Astrocyte (in vitro differentiated cells and primary cell): ENCODE measurements around the gene SMAD7. TPM values are rescaled to one million over a fixed set of nuclear protein-coding genes. Genes with fewer than 3 reads are reported as not detected.
"Not testable (repeated sequence)": the region's sequence is repeated elsewhere in the genome, so short reads cannot be mapped to it uniquely, and the experiment has no call there.

Source experiments
- DNase-seq: peaks from one replicate; pipeline ENCODE4 v3.0.0-alpha.2; 2010; ENCODE audit warnings: low read depth
- FAIRE-seq: peaks from 2 replicates; lab custom pipeline; 2011; peaks lifted over from hg19 to GRCh38; lab: Jason Lieb, UNC
- H2AFZ ChIP-seq: 2 replicates; pipeline ENCODE4 v1.6.0; 2012; ENCODE audit warnings: low read depth, low read length, inconsistent platforms
- H3K27ac ChIP-seq: 2 replicates; pipeline ENCODE4 v1.5.1; 2011; ENCODE audit warnings: low read depth, low read length, inconsistent platforms
- H3K27me3 ChIP-seq: 2 replicates; pipeline ENCODE4 v1.6.0; 2011; ENCODE audit warnings: low read length, inconsistent platforms; ENCODE audit not compliant: insufficient read depth
- H3K36me3 ChIP-seq: 2 replicates; pipeline ENCODE4 v1.5.1; 2011; ENCODE audit warnings: low read length, inconsistent platforms; ENCODE audit not compliant: insufficient read depth
- H3K4me1 ChIP-seq: 2 replicates; pipeline ENCODE4 v1.5.1; 2011; ENCODE audit warnings: low read length, inconsistent platforms; ENCODE audit not compliant: insufficient read depth
- H3K4me2 ChIP-seq: 2 replicates; pipeline ENCODE4 v1.6.0; 2012; ENCODE audit warnings: low read length, inconsistent platforms
- H3K4me3 ChIP-seq: 2 replicates; pipeline ENCODE4 v1.5.1; 2011; ENCODE audit warnings: low read depth, mild to moderate bottlenecking, low read length, inconsistent platforms; ENCODE audit not compliant: insufficient read depth
- H3K79me2 ChIP-seq: 2 replicates; pipeline ENCODE4 v1.6.0; 2012; ENCODE audit warnings: mild to moderate bottlenecking, low read length, inconsistent platforms; ENCODE audit not compliant: insufficient read depth
- H3K9ac ChIP-seq: 2 replicates; pipeline ENCODE4 v1.6.0; 2012; ENCODE audit warnings: mild to moderate bottlenecking, low read length, inconsistent platforms
- H3K9me3 ChIP-seq: 2 replicates; pipeline ENCODE4 v1.5.1; 2012; ENCODE audit warnings: low read depth, mild to moderate bottlenecking, low read length, inconsistent platforms; ENCODE audit not compliant: insufficient read depth
- H4K20me1 ChIP-seq: 2 replicates; pipeline ENCODE4 v1.6.0; 2012; ENCODE audit warnings: low read length, inconsistent platforms; ENCODE audit not compliant: insufficient read depth
- H3K27ac Mint-ChIP-seq: one replicate; pipeline ENCODE4 v1.8.0; 2021; ENCODE audit warnings: mild to moderate bottlenecking, mixed read lengths; ENCODE audit not compliant: unreplicated experiment
- H3K27me3 Mint-ChIP-seq: one replicate; pipeline ENCODE4 v1.8.0; 2021; ENCODE audit warnings: low read depth, mixed read lengths; ENCODE audit not compliant: unreplicated experiment
- H3K36me3 Mint-ChIP-seq: one replicate; pipeline ENCODE4 v1.8.0; 2021; ENCODE audit warnings: low read depth, mixed read lengths; ENCODE audit not compliant: unreplicated experiment
- H3K4me1 Mint-ChIP-seq: one replicate; pipeline ENCODE4 v1.8.0; 2021; ENCODE audit warnings: low read depth, mixed read lengths; ENCODE audit not compliant: unreplicated experiment
- H3K4me3 Mint-ChIP-seq: one replicate; pipeline ENCODE4 v1.8.0; 2021; ENCODE audit warnings: mild to moderate bottlenecking, moderate library complexity, mixed read lengths; ENCODE audit not compliant: unreplicated experiment
- H3K9me3 Mint-ChIP-seq: one replicate; pipeline ENCODE4 v1.8.0; 2021; ENCODE audit warnings: mild to moderate bottlenecking, mixed read lengths; ENCODE audit not compliant: unreplicated experiment
- CTCF ChIP-seq: IDR thresholded peaks from 2 replicates; pipeline ENCODE4 v1.5.1; 2011; ENCODE audit warnings: low read depth, mild to moderate bottlenecking, inconsistent platforms, low read length, moderate library complexity; ENCODE audit not compliant: insufficient read depth
- EZH2 ChIP-seq: IDR thresholded peaks from 2 replicates; pipeline ENCODE4 v1.6.1; 2012; ENCODE audit warnings: mild to moderate bottlenecking, low read length, inconsistent platforms; ENCODE audit not compliant: insufficient read depth
- total RNA-seq: library from RNA; stranded (reverse); gene quantifications from 2 replicates; pipeline ENCODE4 v1.2.1, GENCODE V29; 2021

Gene SMAD7
- total RNA-seq, 1 donor from 2014 or later, result 62.9 TPM

DNA sequence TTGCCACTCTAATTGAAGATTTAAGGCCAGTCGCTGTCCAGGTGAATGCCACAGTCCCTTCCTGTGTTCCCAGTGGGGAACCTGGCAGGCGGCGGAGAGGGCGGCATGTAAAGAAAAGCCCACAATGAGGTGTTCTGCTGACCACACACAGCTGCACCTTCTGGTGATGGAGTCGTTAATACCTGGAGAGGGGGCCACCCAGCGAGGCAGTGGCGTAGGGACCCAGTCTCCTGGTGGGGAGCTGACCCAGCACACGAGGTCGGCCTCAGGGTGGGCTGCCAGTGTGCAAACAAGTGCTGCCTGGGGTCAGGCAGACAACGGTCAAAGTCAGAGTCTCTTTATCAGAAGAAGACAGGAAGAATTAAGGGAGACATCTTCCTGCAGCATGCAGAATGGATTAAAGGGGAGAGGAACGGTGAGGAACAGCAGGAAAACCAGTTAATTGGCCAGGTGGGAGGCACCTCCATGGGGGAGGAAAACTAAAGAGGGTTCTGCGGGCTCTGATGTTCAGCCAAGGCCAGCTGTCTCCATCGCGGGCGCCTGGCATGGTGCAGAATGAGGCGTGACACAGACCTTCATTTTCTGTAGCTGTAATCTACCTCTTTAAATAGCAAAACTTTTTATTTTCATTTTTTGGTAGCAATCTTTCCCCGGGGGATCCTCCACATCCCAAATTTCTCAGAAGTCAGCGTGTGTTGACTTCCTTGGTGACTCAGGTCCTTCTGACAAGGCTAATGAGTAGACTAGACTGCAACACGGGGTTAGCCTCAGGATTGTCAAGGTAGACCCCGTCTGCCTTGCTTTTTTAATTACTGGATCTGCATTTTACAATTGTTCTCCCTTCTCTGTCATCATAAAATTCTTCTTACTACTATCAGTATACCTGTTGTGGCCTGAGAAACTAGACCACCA lies 78.3 kb downstream of the SMAD7 start:
- no peaks in the 10 kb centered on the region for H3K27me3 Mint-ChIP-seq
- peak; percentile 63 for DNase-seq
- no peaks in the 10 kb centered on the region for H4K20me1 ChIP-seq
- TF ChIP-seq EZH2 (no peak), CTCF (no peak)
- H3K27ac ChIP-seq, result peak overlapping the region; percentile 75
- H3K36me3 ChIP-seq, result no peaks in the 10 kb centered on the region
- no peaks in the 10 kb centered on the region for H3K79me2 ChIP-seq
- no peak overlapping the region for H3K4me3 ChIP-seq
- H3K4me2 ChIP-seq, result peak overlapping the region; percentile 54
- H3K9me3 ChIP-seq, result no peaks in the 10 kb centered on the region
- H2AFZ ChIP-seq, result no peak overlapping the region
- H3K27ac Mint-ChIP-seq, result peak overlapping the region; percentile 96
- H3K9ac ChIP-seq, result peak overlapping the region; percentile 47
- H3K4me3 Mint-ChIP-seq, result peak overlapping the region; percentile 23
- H3K4me1 Mint-ChIP-seq, result peaks cover 40% of the 10 kb centered on the region
- H3K4me1 ChIP-seq, result peaks cover 29% of the 10 kb centered on the region
- H3K9me3 Mint-ChIP-seq, result no peaks in the 10 kb centered on the region
- FAIRE-seq, result no peak
- H3K36me3 Mint-ChIP-seq, result peaks cover 2% of the 10 kb centered on the region
- H3K27me3 ChIP-seq, result no peaks in the 10 kb centered on the region

DNA sequence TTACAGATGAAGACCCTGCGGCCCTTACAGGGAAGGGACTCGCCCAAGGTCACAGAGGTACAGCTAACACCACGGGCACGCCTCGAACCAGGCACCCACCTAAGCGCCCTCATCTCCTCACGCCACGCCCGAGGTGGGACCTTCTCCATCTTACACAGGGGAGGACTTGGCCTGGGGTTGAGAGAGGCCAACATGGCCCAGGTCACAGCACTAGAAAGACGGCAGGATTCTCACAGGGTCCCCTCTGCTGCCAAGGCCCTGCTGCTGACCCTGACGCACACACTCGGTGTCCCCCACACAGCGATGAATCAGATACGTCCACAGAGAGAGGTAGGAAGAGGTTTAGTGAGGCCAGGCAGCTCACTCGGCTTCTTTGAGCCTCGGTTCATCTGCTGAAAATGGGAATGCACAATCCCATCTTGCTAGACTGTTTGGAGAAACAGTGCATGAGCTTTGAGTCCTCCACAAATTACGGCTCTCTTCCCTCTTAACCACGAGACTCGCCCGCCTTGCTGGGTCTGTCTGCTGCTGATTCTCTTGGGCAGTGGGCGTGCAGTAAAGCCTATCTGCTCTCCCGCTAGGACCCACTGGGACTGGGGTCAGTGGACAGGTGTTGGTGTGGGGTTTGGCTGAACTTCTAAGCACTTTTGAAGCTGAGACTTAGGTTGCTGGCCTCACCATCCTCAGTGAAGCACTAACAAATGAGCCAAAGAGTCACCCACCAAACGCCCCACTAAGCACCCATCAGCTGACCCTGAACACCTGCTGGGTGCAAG lies 79.2 kb downstream of the SMAD7 start:
- Mint-ChIP-seq H3K36me3 (peaks cover 2% of the 10 kb centered on the region), H3K9me3 (no peaks in the 10 kb centered on the region), H3K27ac (peak overlapping the region; percentile 47), H3K4me1 (peaks cover 40% of the 10 kb centered on the region), H3K27me3 (no peaks in the 10 kb centered on the region), H3K4me3 (peak overlapping the region; percentile 14)
- H3K79me2 ChIP-seq, result no peaks in the 10 kb centered on the region
- no peak for FAIRE-seq
- H3K36me3 ChIP-seq, result no peaks in the 10 kb centered on the region
- no peak overlapping the region for H2AFZ ChIP-seq
- no peak overlapping the region for H3K4me2 ChIP-seq
- H3K9me3 ChIP-seq, result no peaks in the 10 kb centered on the region
- no peak for TF ChIP-seq CTCF
- TF ChIP-seq EZH2, result no peak
- no peak overlapping the region for H3K27ac ChIP-seq
- no peak overlapping the region for H3K4me3 ChIP-seq
- DNase-seq, result no peak
- H3K27me3 ChIP-seq, result no peaks in the 10 kb centered on the region
- H3K9ac ChIP-seq, result no peak overlapping the region
- no peaks in the 10 kb centered on the region for H4K20me1 ChIP-seq
- peaks cover 29% of the 10 kb centered on the region for H3K4me1 ChIP-seq

DNA sequence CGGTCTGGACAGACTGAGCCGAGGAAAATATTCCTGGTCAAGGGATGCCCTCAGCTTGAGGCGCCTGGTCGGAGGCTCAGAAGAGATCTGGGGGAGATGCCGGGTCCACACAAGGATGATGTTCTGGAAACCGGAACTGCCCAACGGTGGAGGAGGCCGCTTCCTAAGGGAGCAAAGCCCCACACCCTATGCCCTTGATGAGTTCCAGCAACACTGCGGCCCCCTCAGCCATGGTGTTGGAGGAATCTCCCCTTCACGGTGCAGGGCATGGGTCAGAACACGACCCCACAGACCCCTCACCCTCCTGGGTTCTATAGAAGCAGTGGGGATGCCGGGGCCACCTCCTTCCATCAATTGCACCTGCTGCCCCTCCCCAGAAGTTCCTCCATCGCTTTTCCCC lies 79.8 kb downstream of the SMAD7 start:
- H3K4me1 ChIP-seq, result peaks cover 33% of the 10 kb centered on the region
- H3K27me3 ChIP-seq, H4K20me1 ChIP-seq, H3K36me3 ChIP-seq, H3K36me3 Mint-ChIP-seq, H3K9me3 ChIP-seq, DNase-seq, H3K4me3 Mint-ChIP-seq, H3K4me2 ChIP-seq, H3K9me3 Mint-ChIP-seq, H3K79me2 ChIP-seq, H3K4me3 ChIP-seq, H3K27me3 Mint-ChIP-seq, H2AFZ ChIP-seq, H3K27ac ChIP-seq, FAIRE-seq, H3K9ac ChIP-seq: not testable (repeated sequence)
- Mint-ChIP-seq H3K27ac (peak overlapping the region; percentile 47), H3K4me1 (peaks cover 40% of the 10 kb centered on the region)
